DMS153 treated with DMSO at 0.1 percent for 48 hours (cell line): ENCODE results near the gene KCNC4.

ENCODE experiments used
- DNase-seq: peaks from one replicate; lab custom pipeline; 2025; ENCODE audit not compliant: unreplicated experiment; lab: John Stamatoyannopoulos, UW

The KCNC4 gene

GRCh38 chr1:110250749-110251148 lies 40.6 kb downstream of the KCNC4 start:
- DNase-seq: no peak

- DNase-seq: no peak
Measured at GRCh38 chr1:110253213-110253612, 43.1 kb downstream of the KCNC4 start.

DNA sequence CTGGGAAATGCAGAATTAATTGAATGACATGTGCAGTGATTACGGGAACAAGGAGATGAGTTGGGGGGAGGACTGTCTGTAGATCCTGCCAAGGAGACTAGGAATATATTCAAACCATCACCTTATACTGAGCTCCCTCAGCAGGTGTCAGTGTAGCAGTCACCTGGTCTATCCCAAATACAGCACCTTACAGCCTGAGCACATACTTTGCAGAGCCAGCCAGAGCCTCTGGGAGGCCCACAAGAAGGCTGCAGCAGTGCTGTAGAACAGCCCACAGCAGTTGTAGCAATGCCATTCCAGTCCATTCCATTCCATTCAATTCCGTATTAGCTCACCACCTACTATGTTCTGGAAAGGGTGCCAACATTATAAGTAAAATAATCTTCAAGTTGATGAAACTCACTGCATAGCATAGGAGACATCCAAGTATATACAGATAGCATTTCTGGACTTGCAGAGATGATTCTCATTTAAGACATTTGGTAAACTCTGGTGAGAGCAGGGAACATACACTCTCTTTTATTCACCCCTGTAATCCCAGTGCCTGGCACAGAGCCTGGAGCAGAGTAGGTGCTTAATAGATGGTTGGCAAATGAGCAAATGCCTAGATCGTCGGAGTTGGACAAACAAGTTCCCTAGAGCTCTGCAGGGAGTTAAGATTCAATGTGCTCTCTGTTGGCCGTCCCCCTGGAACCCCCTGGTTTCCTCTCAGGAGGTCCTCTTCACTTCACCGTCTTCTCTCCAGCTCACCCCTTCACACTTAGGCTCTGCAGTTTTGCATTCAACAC lies 44.7 kb downstream of the KCNC4 start:
- DNase-seq: no peak

- no peak for DNase-seq
Measured at GRCh38 chr1:110255392-110255787, 45.3 kb downstream of the KCNC4 start.

DNA sequence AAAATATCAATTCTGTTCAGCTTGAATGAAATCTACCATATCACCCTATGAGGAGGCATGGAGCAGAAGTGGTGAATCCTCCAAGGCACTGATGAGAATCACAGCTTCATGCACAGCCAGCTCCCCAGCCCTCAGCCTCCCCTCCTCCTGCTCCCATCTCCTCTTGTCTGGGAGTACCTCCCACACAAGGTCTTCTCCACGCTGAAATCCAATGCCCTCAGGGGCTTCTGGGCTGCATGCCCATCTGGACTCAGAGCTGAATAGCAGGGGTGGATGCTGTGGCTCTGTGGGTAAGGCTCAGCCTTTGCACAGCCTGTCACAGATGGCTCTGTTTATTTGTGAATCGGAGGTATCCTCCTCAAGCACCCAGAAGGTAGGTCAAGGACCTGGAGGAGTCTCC lies 48.6 kb downstream of the KCNC4 start:
- DNase-seq: no peak

DNA sequence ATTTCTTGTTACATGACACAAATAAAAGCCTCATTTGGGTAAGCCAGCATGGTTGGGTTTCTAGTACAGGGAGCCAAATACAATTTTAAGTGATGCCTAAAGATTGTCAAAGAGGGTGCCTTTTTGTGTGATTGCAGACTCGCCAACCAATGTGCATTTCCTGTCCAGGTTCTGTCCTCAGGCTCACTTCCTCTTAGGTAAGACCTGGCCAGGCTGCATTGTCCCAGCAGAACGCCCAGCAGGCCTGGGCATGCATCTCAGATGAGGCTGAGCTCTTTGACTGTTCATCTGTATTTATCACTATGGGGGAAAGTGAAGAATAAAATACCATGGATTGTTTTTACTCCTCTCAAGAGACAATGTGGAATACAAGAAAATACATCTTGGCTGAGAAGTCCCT lies 49.7 kb downstream of the KCNC4 start:
- peak; percentile 17 for DNase-seq
